Loucy (cell line): ENCODE data around the gene YIF1A.

Experiments
- H2AFZ ChIP-seq: fragments of 200-600 bp; sonication (generic); 2 replicates; pipeline ENCODE4 v1.6.0; 2016; ENCODE audit warnings: antibody characterized with exemption, mild to moderate bottlenecking, low read length, moderate library complexity
- H3F3A ChIP-seq: fragments of 200-600 bp; 2 replicates; pipeline ENCODE4 v1.6.0; 2016; ENCODE audit warnings: antibody characterized with exemption, low read depth, mild to moderate bottlenecking
- H3K27me3 ChIP-seq: fragments of 200-600 bp; sonication (generic); 2 replicates; pipeline ENCODE4 v1.6.1; 2014; ENCODE audit warnings: low read length, mild to moderate bottlenecking; ENCODE audit not compliant: insufficient read depth, poor library complexity, severe bottlenecking
- H3K36me3 ChIP-seq: fragments of 200-600 bp; sonication (generic); 2 replicates; pipeline ENCODE4 v1.6.1; 2016; ENCODE audit warnings: low read length; ENCODE audit not compliant: insufficient read depth
- H3K4me1 ChIP-seq: fragments of 200-600 bp; sonication (generic); 2 replicates; pipeline ENCODE4 v1.5.1; 2014; ENCODE audit warnings: low read length, mild to moderate bottlenecking; ENCODE audit not compliant: insufficient read depth, poor library complexity, severe bottlenecking
- H3K4me2 ChIP-seq: fragments of 200-600 bp; sonication (generic); 2 replicates; pipeline ENCODE4 v1.6.0; 2014; ENCODE audit warnings: antibody characterized with exemption, low read length, low read depth, mild to moderate bottlenecking; ENCODE audit not compliant: poor library complexity, severe bottlenecking
- H3K4me3 ChIP-seq: fragments of 200-600 bp; sonication (generic); 2 replicates; pipeline ENCODE4 v1.5.1; 2014; ENCODE audit warnings: low read length, mild to moderate bottlenecking, mixed read lengths; ENCODE audit not compliant: poor library complexity, severe bottlenecking
- H3K79me2 ChIP-seq: fragments of 200-600 bp; sonication (generic); 2 replicates; pipeline ENCODE4 v1.6.1; 2014; ENCODE audit warnings: low read length; ENCODE audit not compliant: insufficient read depth
- H3K9ac ChIP-seq: fragments of 200-600 bp; sonication (generic); 2 replicates; pipeline ENCODE4 v1.6.0; 2014; ENCODE audit warnings: mild to moderate bottlenecking, low read depth, low read length, moderate library complexity; ENCODE audit not compliant: poor library complexity, severe bottlenecking
- H3K9me2 ChIP-seq: fragments of 200-600 bp; sonication (generic); replicated peaks from 2 replicates; pipeline ENCODE4 v1.6.1; 2016; ENCODE audit warnings: low read depth, low read length, mixed read lengths
- H3K9me3 ChIP-seq: fragments of 200-600 bp; sonication (generic); 2 replicates; pipeline ENCODE4 v1.6.1; 2014; ENCODE audit warnings: mild to moderate bottlenecking, antibody characterized with exemption, low read length, low read depth; ENCODE audit not compliant: insufficient read depth
- H4K20me1 ChIP-seq: fragments of 200-600 bp; sonication (generic); 2 replicates; pipeline ENCODE4 v1.6.0; 2014; ENCODE audit warnings: antibody characterized with exemption, low read length, mild to moderate bottlenecking; ENCODE audit not compliant: insufficient read depth, poor library complexity, severe bottlenecking
- EZH2phosphoT487 ChIP-seq: fragments of 200-600 bp; IDR thresholded peaks from 2 replicates; pipeline ENCODE4 v1.6.1; 2018; ENCODE audit warnings: antibody characterized with exemption, mild to moderate bottlenecking, moderate library complexity, borderline replicate concordance
- TF ChIP-seq, protein P1 (sequence below): fragments of 200-600 bp; sonication (generic); conservative IDR thresholded peaks from 2 replicates; pipeline ENCODE4 v1.5.1; 2014; ENCODE audit warnings: mild to moderate bottlenecking, antibody characterized with exemption, low read length

YIF1A gene

DNA sequence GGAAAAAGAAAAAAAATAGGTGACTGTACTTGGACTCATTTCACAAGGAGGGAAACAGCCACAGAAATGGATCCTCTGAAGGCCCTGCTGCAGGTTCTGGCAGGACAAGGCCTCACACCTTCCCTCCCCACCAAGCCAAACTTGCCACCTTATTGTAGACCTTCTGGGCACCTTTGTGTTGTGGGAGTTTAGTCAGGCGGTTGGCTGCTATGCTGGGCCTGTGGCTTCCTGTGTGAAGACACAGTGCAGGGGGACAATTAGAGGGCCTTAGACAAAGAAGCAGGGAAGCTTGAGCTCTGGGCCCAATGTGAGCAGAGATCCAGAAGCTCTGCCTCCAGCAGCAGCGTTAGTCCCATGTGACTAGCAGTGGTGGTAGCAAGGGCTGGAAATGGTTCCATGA lies 16.3 kb downstream of the YIF1A start:
- Histone ChIP-seq H3K36me3 (peaks cover 42% of the 10 kb centered on the region; the same call in 1 of the 2 replicates), H3K4me1 (peaks cover 45% of the 10 kb centered on the region), H3K9ac (no peak overlapping the region), H3K4me3 (no peak overlapping the region), H3K4me2 (peak overlapping the region; percentile 42), H2AFZ (no peak overlapping the region), H3K9me3 (no peaks in the 10 kb centered on the region), H3F3A (no peaks in the 10 kb centered on the region), H3K79me2 (peaks cover 36% of the 10 kb centered on the region), H3K9me2 (no peaks in the 10 kb centered on the region), H4K20me1 (peaks cover 27% of the 10 kb centered on the region), H3K27me3 (no peaks in the 10 kb centered on the region)
- TF ChIP-seq EZH2phosphoT487: no peak
- TF ChIP-seq, protein P1, sequence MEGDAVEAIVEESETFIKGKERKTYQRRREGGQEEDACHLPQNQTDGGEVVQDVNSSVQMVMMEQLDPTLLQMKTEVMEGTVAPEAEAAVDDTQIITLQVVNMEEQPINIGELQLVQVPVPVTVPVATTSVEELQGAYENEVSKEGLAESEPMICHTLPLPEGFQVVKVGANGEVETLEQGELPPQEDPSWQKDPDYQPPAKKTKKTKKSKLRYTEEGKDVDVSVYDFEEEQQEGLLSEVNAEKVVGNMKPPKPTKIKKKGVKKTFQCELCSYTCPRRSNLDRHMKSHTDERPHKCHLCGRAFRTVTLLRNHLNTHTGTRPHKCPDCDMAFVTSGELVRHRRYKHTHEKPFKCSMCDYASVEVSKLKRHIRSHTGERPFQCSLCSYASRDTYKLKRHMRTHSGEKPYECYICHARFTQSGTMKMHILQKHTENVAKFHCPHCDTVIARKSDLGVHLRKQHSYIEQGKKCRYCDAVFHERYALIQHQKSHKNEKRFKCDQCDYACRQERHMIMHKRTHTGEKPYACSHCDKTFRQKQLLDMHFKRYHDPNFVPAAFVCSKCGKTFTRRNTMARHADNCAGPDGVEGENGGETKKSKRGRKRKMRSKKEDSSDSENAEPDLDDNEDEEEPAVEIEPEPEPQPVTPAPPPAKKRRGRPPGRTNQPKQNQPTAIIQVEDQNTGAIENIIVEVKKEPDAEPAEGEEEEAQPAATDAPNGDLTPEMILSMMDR: no peak

DNA sequence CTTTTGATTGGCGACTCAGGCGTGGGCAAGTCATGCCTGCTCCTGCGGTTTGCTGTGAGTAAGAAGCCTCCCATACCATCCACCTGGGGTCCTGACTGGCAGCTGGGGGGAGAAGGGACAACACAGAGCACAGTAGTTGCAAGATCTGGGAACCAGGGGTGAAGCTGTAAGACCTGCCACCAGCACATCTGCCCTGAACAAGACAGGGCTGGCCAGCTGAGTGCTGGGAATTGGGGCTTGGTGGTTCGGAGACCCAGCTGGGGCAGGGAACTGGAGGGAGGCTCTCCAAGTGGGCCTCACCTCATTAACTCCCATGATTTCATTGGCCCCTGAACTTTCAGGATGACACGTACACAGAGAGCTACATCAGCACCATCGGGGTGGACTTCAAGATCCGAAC lies 17.1 kb downstream of the YIF1A start:
- no peaks in the 10 kb centered on the region for H3F3A ChIP-seq
- peaks cover 42% of the 10 kb centered on the region; the same call in 1 of the 2 replicates for H3K36me3 ChIP-seq

DNA sequence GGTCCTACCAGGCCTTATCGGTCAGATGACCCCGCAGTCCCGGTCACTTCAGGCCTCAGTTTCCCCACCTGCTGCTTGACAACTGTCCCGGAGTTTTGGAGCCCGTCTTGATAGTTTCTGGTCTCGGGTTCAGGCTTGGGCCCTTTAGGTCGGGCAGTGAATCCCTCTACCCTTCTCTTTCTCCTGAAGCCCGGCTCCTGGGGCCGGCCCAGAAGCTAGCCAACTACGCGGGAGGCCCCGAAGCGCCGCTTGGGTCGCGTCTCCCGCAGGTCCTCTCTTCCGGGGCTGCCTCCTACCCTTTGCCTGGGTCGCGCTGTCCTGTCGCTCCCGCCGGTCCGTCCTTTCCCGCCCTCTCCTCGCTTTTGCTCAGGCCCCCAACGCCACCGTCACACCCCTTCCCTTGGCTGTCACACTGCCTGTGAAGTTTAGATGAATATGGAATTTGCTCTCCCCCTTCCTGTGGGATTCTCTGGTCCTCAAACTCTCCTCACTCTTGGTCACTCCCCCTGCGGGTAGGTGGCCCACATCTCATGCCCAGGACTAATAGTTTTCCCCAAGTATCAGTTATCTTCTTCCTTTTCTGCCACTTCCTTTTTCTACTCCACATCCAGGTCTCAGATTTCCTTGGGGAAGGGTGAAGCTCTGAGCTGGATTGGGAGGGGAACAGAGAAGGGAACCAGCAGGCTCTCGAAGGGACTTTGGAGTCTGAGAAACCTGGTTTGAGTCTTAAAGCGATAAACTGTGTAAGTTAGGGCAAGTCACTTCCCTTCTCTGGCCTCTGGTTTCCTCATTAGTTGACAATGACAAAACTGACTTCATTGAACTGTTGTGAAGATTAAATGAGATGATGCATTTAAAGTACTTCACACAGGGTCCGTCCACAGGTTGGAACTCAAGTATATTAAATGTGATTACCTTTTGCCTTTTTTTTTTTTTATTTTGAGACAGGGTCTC lies 19.7 kb downstream of the YIF1A start:
- no peaks in the 10 kb centered on the region for H3K27me3 ChIP-seq
- TF ChIP-seq EZH2phosphoT487: no peak
- TF ChIP-seq, protein P1: peak; percentile 29
- peaks cover 33% of the 10 kb centered on the region; the same call in 1 of the 2 replicates for H3K36me3 ChIP-seq
- peak overlapping the region; percentile 100 for H3K4me2 ChIP-seq
- H4K20me1 ChIP-seq: peaks cover 22% of the 10 kb centered on the region
- peak overlapping the region; percentile 96 for H3K4me3 ChIP-seq
- peaks cover 38% of the 10 kb centered on the region for H3K4me1 ChIP-seq
- peaks cover 36% of the 10 kb centered on the region for H3K79me2 ChIP-seq
- peak overlapping the region; percentile 73 for H2AFZ ChIP-seq
- no peaks in the 10 kb centered on the region for H3F3A ChIP-seq
- no peaks in the 10 kb centered on the region for H3K9me3 ChIP-seq
- peak overlapping the region; percentile 96 for H3K9ac ChIP-seq
- H3K9me2 ChIP-seq: no peaks in the 10 kb centered on the region

More for the DNA sequence above, 17.1 kb downstream of the YIF1A start:
- H3K4me1 ChIP-seq: peaks cover 38% of the 10 kb centered on the region
- H3K9me2 ChIP-seq: no peaks in the 10 kb centered on the region
- peaks cover 22% of the 10 kb centered on the region for H4K20me1 ChIP-seq
- H2AFZ ChIP-seq: no peak overlapping the region
- no peak overlapping the region for H3K4me3 ChIP-seq
- H3K9me3 ChIP-seq: no peaks in the 10 kb centered on the region
- no peak overlapping the region for H3K9ac ChIP-seq
- no peaks in the 10 kb centered on the region for H3K27me3 ChIP-seq
- TF ChIP-seq, protein P1: no peak
- TF ChIP-seq EZH2phosphoT487: no peak
- peak overlapping the region; percentile 42 for H3K4me2 ChIP-seq
- H3K79me2 ChIP-seq: peaks cover 36% of the 10 kb centered on the region
